ENCODE data around the gene RAB24.

DNA sequence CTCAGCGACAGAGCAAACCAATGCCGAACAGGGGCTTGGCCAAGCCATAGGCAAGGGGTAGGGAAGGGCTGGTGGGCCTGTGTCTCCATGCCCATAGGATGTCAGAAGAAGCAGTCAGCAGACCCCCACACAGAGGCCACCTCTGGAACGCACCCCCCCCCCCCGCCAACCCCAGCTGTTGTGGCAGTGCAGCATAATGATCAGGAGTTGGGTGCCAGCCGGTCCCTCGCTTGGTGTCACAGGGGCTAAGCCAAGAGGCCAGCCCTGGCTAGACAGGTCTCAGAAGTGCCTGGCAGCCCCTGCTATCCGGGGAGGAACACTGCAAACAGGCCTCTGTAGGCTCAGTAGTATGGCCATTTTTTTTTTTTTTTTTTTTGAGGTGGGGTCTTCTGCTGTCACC, 11.9 kb upstream of the RAB24 start:
- TF ChIP-seq, protein P1, sequence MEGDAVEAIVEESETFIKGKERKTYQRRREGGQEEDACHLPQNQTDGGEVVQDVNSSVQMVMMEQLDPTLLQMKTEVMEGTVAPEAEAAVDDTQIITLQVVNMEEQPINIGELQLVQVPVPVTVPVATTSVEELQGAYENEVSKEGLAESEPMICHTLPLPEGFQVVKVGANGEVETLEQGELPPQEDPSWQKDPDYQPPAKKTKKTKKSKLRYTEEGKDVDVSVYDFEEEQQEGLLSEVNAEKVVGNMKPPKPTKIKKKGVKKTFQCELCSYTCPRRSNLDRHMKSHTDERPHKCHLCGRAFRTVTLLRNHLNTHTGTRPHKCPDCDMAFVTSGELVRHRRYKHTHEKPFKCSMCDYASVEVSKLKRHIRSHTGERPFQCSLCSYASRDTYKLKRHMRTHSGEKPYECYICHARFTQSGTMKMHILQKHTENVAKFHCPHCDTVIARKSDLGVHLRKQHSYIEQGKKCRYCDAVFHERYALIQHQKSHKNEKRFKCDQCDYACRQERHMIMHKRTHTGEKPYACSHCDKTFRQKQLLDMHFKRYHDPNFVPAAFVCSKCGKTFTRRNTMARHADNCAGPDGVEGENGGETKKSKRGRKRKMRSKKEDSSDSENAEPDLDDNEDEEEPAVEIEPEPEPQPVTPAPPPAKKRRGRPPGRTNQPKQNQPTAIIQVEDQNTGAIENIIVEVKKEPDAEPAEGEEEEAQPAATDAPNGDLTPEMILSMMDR (conservative IDR thresholded peaks at IDR 0.05; ENCODE audit: low read depth, low read length): no peak
- TF ChIP-seq EZH2 (IDR thresholded peaks at IDR 0.05; ENCODE audit: low read length, unreplicated experiment) (no peak), EZH2phosphoT487 (IDR thresholded peaks at IDR 0.05; ENCODE audit: borderline replicate concordance, low read length) (no peak)

Measured in PC-3 (cell line).